Measurements from ENCODE around the gene ANGPTL4.
"Not testable (repeated sequence)": the region's sequence is repeated elsewhere in the genome, so short reads cannot be mapped to it uniquely, and the experiment has no call there.

Gene ANGPTL4

DNA sequence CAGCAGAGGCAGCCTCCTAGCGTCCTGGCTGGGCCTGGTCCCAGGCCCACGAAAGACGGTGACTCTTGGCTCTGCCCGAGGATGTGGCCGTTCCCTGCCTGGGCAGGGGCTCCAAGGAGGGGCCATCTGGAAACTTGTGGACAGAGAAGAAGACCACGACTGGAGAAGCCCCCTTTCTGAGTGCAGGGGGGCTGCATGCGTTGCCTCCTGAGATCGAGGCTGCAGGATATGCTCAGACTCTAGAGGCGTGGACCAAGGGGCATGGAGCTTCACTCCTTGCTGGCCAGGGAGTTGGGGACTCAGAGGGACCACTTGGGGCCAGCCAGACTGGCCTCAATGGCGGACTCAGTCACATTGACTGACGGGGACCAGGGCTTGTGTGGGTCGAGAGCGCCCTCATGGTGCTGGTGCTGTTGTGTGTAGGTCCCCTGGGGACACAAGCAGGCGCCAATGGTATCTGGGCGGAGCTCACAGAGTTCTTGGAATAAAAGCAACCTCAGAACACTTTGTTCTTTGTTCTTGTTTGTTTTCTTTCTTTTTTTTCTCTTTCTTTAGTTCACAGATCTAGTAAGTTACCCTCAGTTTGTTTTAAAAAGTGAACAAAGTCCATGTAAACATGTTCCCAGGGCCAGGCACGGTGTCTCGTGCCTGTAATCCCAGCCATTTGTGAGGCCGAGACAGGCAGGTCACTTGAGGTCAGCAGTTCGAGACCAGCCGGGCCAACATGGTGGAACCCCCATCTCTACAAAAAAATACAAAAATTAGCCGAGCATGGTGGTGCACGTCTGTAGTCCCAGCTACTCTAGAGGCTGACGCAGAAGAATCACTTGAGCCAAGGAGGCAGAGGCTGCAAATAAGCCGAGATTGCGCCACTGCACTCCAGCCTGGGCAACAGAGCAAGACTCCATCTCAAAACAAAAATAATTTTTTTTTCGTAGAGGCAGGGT, 10.2 kb downstream of the ANGPTL4 start:
- peaks cover 24% of the 10 kb centered on the region for H3K4me1 ChIP-seq (ENCODE audit: control insufficient read depth, insufficient read depth, low read length)
- H3K27me3 ChIP-seq (ENCODE audit: control insufficient read depth, insufficient read depth, low read length) = no peaks in the 10 kb centered on the region
- H3K9me3 ChIP-seq (ENCODE audit: control insufficient read depth, low read length) = no peaks in the 10 kb centered on the region
- no peaks in the 10 kb centered on the region for H3K36me3 ChIP-seq (ENCODE audit: control insufficient read depth, insufficient read depth, low read length)
- H3K9ac ChIP-seq (ENCODE audit: low read length) = no peak overlapping the region
- H3K4me3 ChIP-seq (ENCODE audit: low read length) = no peak overlapping the region

DNA sequence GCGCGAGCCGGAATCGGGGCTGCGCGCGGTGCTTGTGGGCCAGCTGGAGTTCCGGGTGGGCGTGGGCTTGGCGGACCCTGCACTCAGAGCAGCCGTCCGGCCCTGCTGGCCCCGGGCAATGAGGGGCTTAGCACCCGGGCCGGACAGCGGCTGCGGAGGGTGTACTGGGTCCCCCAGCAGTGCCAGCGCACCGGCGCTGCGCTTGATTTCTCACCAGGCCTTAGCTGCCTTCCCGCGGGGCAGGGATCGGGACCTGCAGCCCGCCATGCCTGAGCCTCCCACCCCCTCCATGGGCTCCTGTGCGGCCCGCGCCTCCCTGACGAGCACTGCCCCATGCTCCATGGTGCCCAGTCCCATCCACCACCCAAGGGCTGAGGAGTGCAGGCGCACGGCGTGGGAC, 11.8 kb downstream of the ANGPTL4 start:
- not testable (repeated sequence) for H3K27me3 ChIP-seq (ENCODE audit: control insufficient read depth, insufficient read depth, low read length); H3K9me3 ChIP-seq (ENCODE audit: control insufficient read depth, low read length); H3K36me3 ChIP-seq (ENCODE audit: control insufficient read depth, insufficient read depth, low read length); H3K4me3 ChIP-seq (ENCODE audit: low read length); H3K9ac ChIP-seq (ENCODE audit: low read length)
- H3K4me1 ChIP-seq (ENCODE audit: control insufficient read depth, insufficient read depth, low read length) = peaks cover 18% of the 10 kb centered on the region

- H3K36me3 ChIP-seq (ENCODE audit: control insufficient read depth, insufficient read depth, low read length); H3K4me3 ChIP-seq (ENCODE audit: low read length); H3K9ac ChIP-seq (ENCODE audit: low read length); H3K9me3 ChIP-seq (ENCODE audit: control insufficient read depth, low read length); H3K27me3 ChIP-seq (ENCODE audit: control insufficient read depth, insufficient read depth, low read length): not testable (repeated sequence)
- peaks cover 11% of the 10 kb centered on the region for H3K4me1 ChIP-seq (ENCODE audit: control insufficient read depth, insufficient read depth, low read length)
These were observed 12.5 kb downstream of the ANGPTL4 start for GRCh38 chr19:8376373-8376974.

- Histone ChIP-seq H3K27me3 (ENCODE audit: control insufficient read depth, insufficient read depth, low read length) (no peaks in the 10 kb centered on the region), H3K4me1 (ENCODE audit: control insufficient read depth, insufficient read depth, low read length) (peaks cover 10% of the 10 kb centered on the region), H3K36me3 (ENCODE audit: control insufficient read depth, insufficient read depth, low read length) (no peaks in the 10 kb centered on the region), H3K9me3 (ENCODE audit: control insufficient read depth, low read length) (no peaks in the 10 kb centered on the region), H3K4me3 (ENCODE audit: low read length) (no peak overlapping the region), H3K9ac (ENCODE audit: low read length) (no peak overlapping the region)
These were observed 13.6 kb downstream of the ANGPTL4 start for GRCh38 chr19:8377598-8377997.

DNA sequence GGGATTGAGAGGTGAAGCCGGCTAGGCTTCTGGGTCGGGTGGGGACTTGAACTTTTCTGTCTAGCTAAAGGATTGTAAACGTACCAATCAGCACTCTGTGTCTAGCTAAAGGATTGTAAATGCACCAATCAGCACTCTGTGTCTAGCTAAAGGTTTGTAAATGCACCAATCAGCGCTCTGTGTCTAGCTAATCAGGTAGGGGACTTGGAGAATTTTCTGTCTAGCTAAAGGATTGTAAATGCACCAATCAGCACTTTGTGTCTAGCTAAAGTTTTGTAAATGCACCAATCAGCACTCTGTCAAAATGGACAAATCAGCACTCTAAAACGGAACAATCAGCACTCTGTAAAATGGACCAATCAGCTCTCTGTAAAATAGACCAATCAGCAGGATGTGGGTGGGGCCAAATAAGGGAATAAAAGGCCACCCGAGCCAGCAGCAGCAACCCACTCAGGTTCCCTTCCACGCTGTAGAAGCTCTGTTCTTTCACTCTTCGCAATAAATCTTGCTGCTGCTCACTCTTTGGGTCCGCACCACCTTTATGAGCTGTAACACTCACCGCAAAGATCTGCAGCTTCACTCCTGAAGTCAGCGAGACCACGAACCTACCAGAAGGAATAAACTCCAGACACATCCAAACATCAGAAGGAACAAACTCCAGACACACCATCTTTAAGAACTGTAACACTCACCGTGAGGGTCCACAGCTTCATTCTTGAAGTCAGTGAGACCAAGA, 15.4 kb downstream of the ANGPTL4 start:
- H3K4me3 ChIP-seq (ENCODE audit: low read length); H3K36me3 ChIP-seq (ENCODE audit: control insufficient read depth, insufficient read depth, low read length); H3K9me3 ChIP-seq (ENCODE audit: control insufficient read depth, low read length); H3K4me1 ChIP-seq (ENCODE audit: control insufficient read depth, insufficient read depth, low read length); H3K27me3 ChIP-seq (ENCODE audit: control insufficient read depth, insufficient read depth, low read length); H3K9ac ChIP-seq (ENCODE audit: low read length): not testable (repeated sequence)

GRCh38 chr19:8384569-8384968, 20.6 kb downstream of the ANGPTL4 start:
- H3K4me1 ChIP-seq (ENCODE audit: control insufficient read depth, insufficient read depth, low read length); H3K9me3 ChIP-seq (ENCODE audit: control insufficient read depth, low read length); H3K9ac ChIP-seq (ENCODE audit: low read length); H3K27me3 ChIP-seq (ENCODE audit: control insufficient read depth, insufficient read depth, low read length); H3K36me3 ChIP-seq (ENCODE audit: control insufficient read depth, insufficient read depth, low read length); H3K4me3 ChIP-seq (ENCODE audit: low read length): not testable (repeated sequence)

- H3K4me1 ChIP-seq (ENCODE audit: control insufficient read depth, insufficient read depth, low read length); H3K27me3 ChIP-seq (ENCODE audit: control insufficient read depth, insufficient read depth, low read length); H3K9ac ChIP-seq (ENCODE audit: low read length); H3K9me3 ChIP-seq (ENCODE audit: control insufficient read depth, low read length); H3K4me3 ChIP-seq (ENCODE audit: low read length); H3K36me3 ChIP-seq (ENCODE audit: control insufficient read depth, insufficient read depth, low read length): not testable (repeated sequence)
These were observed 21.1 kb downstream of the ANGPTL4 start for GRCh38 chr19:8385103-8385502.

DNA sequence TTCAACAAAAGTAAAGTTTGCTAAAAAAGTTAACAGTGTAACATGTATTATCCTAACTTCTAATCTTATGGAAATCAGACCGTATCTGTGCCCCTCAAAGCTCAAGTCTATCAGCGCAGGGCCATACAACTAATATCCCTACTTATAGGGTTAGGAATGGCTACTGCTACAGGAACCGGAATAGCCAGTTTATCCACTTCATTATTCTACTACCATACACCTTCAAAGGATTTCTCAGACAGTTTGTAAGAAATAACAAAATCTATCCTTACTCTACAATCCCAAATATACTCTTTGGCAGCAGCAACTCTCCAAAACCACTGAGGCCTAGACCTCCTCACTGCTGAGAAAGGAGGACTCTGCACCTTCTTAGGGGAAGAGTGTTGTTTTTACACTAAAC, 21.6 kb downstream of the ANGPTL4 start:
- H3K9me3 ChIP-seq (ENCODE audit: control insufficient read depth, low read length); H3K4me1 ChIP-seq (ENCODE audit: control insufficient read depth, insufficient read depth, low read length); H3K9ac ChIP-seq (ENCODE audit: low read length); H3K36me3 ChIP-seq (ENCODE audit: control insufficient read depth, insufficient read depth, low read length); H3K27me3 ChIP-seq (ENCODE audit: control insufficient read depth, insufficient read depth, low read length); H3K4me3 ChIP-seq (ENCODE audit: low read length): not testable (repeated sequence)

GRCh38 chr19:8386419-8386818, 22.5 kb downstream of the ANGPTL4 start:
- not testable (repeated sequence) for H3K36me3 ChIP-seq (ENCODE audit: control insufficient read depth, insufficient read depth, low read length); H3K4me3 ChIP-seq (ENCODE audit: low read length); H3K9me3 ChIP-seq (ENCODE audit: control insufficient read depth, low read length); H3K27me3 ChIP-seq (ENCODE audit: control insufficient read depth, insufficient read depth, low read length); H3K9ac ChIP-seq (ENCODE audit: low read length)
- peaks cover 17% of the 10 kb centered on the region for H3K4me1 ChIP-seq (ENCODE audit: control insufficient read depth, insufficient read depth, low read length)

- no peaks in the 10 kb centered on the region for H3K9me3 ChIP-seq (ENCODE audit: control insufficient read depth, low read length)
- no peak overlapping the region for H3K4me3 ChIP-seq (ENCODE audit: low read length)
- H3K36me3 ChIP-seq (ENCODE audit: control insufficient read depth, insufficient read depth, low read length) = no peaks in the 10 kb centered on the region
- no peak overlapping the region for H3K9ac ChIP-seq (ENCODE audit: low read length)
- H3K27me3 ChIP-seq (ENCODE audit: control insufficient read depth, insufficient read depth, low read length) = no peaks in the 10 kb centered on the region
- H3K4me1 ChIP-seq (ENCODE audit: control insufficient read depth, insufficient read depth, low read length) = peaks cover 22% of the 10 kb centered on the region
These were observed 23.0 kb downstream of the ANGPTL4 start for GRCh38 chr19:8386990-8387389.

- no peaks in the 10 kb centered on the region for H3K9me3 ChIP-seq (ENCODE audit: control insufficient read depth, low read length)
- no peak overlapping the region for H3K9ac ChIP-seq (ENCODE audit: low read length)
- H3K4me3 ChIP-seq (ENCODE audit: low read length) = no peak overlapping the region
- H3K36me3 ChIP-seq (ENCODE audit: control insufficient read depth, insufficient read depth, low read length) = no peaks in the 10 kb centered on the region
- no peaks in the 10 kb centered on the region for H3K27me3 ChIP-seq (ENCODE audit: control insufficient read depth, insufficient read depth, low read length)
- H3K4me1 ChIP-seq (ENCODE audit: control insufficient read depth, insufficient read depth, low read length) = peaks cover 28% of the 10 kb centered on the region
These were observed 24.0 kb downstream of the ANGPTL4 start for GRCh38 chr19:8387688-8388611.
